GM12801 (cell line): ENCODE measurements around the gene TMEM178A.

Experiments
- TF ChIP-seq, protein P1 (sequence below): IDR thresholded peaks from one replicate; pipeline ENCODE4 v1.5.1; 2011; ENCODE audit warnings: control low read depth; ENCODE audit not compliant: insufficient read length; ENCODE audit errors: extremely low read depth

The TMEM178A gene

DNA sequence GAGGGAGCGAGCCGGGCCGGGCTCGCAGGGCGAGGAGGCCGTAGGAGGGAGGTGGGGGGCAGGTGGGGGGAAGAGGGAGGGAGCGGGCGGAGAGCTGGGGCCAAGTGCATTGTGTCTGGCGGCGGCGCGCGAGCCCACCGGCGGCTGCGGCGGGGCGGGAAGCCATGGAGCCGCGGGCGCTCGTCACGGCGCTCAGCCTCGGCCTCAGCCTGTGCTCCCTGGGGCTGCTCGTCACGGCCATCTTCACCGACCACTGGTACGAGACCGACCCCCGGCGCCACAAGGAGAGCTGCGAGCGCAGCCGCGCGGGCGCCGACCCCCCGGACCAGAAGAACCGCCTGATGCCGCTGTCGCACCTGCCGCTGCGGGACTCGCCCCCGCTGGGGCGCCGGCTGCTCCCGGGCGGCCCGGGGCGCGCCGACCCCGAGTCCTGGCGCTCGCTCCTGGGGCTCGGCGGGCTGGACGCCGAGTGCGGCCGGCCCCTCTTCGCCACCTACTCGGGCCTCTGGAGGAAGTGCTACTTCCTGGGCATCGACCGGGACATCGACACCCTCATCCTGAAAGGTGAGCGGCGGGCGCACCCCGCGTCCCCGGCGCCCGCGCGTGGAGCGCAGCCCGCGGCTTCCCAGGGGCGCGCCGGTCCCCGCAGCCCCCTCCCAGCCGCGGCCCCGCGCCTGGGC, at the start of gene TMEM178A:
Gene TMEM178A (plus strand): TSS at position 107 of the 680 bp plus-strand sequence. CDS start 58 bp downstream, at position 165.
- TF ChIP-seq, protein P1, sequence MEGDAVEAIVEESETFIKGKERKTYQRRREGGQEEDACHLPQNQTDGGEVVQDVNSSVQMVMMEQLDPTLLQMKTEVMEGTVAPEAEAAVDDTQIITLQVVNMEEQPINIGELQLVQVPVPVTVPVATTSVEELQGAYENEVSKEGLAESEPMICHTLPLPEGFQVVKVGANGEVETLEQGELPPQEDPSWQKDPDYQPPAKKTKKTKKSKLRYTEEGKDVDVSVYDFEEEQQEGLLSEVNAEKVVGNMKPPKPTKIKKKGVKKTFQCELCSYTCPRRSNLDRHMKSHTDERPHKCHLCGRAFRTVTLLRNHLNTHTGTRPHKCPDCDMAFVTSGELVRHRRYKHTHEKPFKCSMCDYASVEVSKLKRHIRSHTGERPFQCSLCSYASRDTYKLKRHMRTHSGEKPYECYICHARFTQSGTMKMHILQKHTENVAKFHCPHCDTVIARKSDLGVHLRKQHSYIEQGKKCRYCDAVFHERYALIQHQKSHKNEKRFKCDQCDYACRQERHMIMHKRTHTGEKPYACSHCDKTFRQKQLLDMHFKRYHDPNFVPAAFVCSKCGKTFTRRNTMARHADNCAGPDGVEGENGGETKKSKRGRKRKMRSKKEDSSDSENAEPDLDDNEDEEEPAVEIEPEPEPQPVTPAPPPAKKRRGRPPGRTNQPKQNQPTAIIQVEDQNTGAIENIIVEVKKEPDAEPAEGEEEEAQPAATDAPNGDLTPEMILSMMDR, result no peak

DNA sequence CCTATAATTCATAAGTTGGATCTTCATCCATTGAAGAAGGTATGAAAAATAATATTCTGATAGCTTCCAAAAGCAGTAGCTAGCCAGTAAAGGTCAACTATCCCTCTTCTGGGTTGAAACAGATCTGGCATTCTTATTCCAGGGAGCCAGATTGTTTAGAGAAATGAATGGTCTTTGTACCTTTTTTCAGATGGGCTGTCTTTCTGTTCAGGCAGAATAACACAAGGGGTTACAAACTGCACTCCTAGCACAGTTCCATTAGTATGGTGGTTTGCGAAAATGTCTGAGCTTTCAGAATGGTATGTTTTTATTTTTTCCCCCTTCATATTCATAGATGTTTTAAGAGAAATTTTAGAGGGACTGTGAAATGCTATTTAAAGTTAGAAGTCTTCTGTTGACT, 47.5 kb upstream of the TMEM178A start:
- TF ChIP-seq, protein P1, result no peak

DNA sequence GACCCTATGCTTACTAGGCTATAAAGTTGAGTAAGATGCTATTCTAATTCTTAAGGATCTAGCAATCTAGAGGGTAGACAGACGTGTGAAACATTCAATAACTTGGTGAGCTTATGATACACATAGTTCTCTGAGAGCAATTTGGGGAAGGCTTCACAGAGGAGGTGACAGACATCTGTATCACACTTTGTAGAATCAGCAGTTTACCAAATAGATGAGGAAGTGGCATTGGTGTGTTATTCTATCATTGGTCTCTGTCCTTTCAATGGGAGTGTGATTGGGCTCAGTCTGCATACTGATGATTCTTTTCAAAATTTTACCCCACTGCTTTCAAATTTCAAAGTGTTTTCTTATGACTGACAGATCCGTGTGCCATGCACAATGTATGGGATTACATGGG, 47.0 kb upstream of the TMEM178A start:
- TF ChIP-seq, protein P1, result no peak

DNA sequence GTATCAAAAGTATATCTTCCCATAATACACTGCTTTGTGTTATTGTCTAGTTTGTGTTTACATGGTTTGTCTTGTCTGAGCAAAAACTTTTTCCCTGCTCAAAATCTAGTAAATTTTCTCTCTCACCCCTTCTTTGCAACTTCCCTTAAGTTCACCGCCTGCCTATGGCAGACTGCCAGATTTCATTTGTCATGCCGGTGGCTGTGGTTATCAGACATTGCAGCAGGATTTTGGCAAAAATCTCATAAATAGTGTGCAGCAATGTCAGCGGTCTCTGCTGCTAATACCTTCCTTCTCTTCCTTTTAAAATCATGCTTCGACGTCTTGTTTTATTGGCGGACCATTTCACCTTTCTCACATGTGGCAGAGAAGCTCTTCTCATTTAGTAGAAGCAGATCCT, 45.6 kb upstream of the TMEM178A start:
- TF ChIP-seq, protein P1, result no peak

DNA sequence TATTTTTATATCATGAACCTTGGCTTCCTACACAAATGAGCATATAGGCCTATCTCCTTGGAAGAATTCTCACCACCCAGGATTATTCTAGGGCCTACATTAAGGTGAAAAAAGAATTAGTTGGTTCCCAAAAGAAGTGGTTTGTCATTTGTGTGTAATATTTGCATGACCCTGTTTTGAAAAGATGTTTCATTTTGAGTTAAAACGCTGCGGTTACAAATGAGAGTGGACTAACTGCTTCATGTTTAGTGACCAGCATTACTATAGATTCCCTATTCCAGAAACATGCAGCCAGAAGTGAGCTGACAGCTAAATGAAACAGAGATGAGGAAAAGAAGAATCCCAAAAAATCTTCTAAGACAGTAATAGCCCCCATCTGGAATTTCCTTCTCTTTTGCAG, 44.1 kb upstream of the TMEM178A start:
- TF ChIP-seq, protein P1, result no peak

DNA sequence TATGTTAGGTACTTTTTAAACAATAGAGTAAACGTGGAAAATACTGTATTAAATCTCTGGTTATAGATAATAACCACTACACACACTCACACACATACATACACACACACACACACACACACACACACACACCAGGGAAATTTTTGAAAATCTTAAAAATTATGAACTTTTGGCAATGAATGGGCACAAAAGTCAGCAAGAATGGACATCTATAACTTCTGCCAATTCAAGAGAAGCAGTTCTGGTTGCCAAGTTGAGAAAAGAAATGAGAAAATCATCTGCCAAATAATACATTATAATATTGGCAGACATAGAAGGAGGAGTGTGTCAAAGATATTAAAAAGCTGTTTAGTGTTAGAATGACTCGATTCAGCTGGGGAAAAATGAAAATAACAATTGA, 42.9 kb upstream of the TMEM178A start:
- TF ChIP-seq, protein P1, result no peak

DNA sequence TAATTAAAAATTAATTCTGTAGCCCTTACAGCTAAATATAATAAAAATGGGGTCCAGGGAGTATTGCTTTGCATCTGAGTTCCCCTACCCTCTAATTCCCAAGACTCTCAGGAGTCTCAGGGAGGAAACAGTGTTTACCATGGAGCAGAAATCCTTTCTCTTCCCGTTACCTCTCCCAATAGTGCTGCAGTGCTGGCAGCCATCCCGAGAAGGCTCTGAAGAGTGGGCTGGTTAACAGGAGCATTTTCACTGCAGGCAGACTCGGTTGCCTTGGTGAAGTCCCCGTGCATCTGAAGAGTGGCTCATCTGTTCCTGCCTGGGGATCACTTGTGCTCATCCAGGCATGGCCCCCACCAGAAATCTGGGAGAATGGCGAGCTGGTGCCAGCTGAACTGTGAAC, 41.8 kb upstream of the TMEM178A start:
- TF ChIP-seq, protein P1, result no peak
